Measurements from ENCODE around the gene DIP2B. TPM values are rescaled to one million over a fixed set of nuclear protein-coding genes. Genes with fewer than 3 reads are reported as not detected.

Gene DIP2B
- total RNA-seq, 2 experiments from 2014 or later, result 17.0 to 24.1 TPM

GRCh38 chr12:50536831-50537537, 32.2 kb downstream of the DIP2B start:
- ChIA-PET CTCF (ENCODE audit: unreplicated experiment) (no interaction called here), POLR2A (interaction anchor here (0.6 to 1.6 kb wide), 7 partner anchors 10 to 134 kb away, joined by 3 to 8 read pairs (median 4); no protein-coding TSS in a partner anchor)
- no peak overlapping the region for H3K4me3 ChIP-seq (ENCODE audit: low read depth, low read length, poor library complexity, severe bottlenecking)
- no peaks in the 10 kb centered on the region for H3K9me2 ChIP-seq (ENCODE audit: insufficient read depth, low read length)
- H3K9me3 ChIP-seq (ENCODE audit: low read length), result no peaks in the 10 kb centered on the region
- no TSS peak for BruUV-seq (replicated peaks)
- H3K27ac ChIP-seq (ENCODE audit: low read depth, low read length, poor library complexity, severe bottlenecking), result no peak overlapping the region
- peaks cover 11% of the 10 kb centered on the region; the same call in 1 of the 2 replicates for H3K79me2 ChIP-seq (ENCODE audit: insufficient read depth, low read depth, low read length)
- H4K20me1 ChIP-seq (ENCODE audit: insufficient read depth, low read length), result no peaks in the 10 kb centered on the region
- intact Hi-C loops (cut with micrococcal nuclease; ENCODE audit: unreplicated experiment), result no loop called here
- H3K36me3 ChIP-seq (ENCODE audit: insufficient read depth, low read length), result no peaks in the 10 kb centered on the region
- H3K4me2 ChIP-seq (ENCODE audit: low read length), result no peak overlapping the region
- no peak overlapping the region for H2AFZ ChIP-seq (ENCODE audit: low read length)
- no peak for TF ChIP-seq CTCF (conservative IDR thresholded peaks at IDR 0.05; ENCODE audit: low read length)
- TF ChIP-seq EZH2phosphoT487 (IDR thresholded peaks at IDR 0.05; ENCODE audit: borderline replicate concordance, low read depth, low read length), result no peak
- DNase-seq (ENCODE audit: low spot score), result no peak
- no peaks in the 10 kb centered on the region for H3K4me1 ChIP-seq (ENCODE audit: insufficient read depth, low read length, poor library complexity, severe bottlenecking)

DNA sequence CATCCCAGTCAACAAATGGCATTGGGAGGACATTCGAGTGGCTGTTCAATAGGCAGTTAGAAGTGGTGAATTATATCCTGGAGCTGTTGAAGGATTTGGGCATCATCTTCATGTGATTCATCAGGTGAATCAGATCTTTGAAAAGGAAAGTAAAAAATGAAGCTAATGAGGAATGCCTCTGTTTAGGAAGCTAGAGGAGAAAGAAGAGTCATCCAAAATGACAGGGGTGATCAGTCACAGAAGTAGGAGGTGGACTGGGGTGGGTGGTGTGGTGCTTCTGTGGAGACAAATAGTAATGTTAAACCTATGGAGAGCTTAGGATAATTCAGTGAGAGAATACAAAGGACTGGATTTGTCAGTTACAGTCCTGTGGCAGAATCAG, 32.7 kb downstream of the DIP2B start:
- no peak overlapping the region for H3K27ac ChIP-seq (ENCODE audit: low read depth, low read length, poor library complexity, severe bottlenecking)
- TF ChIP-seq CTCF (conservative IDR thresholded peaks at IDR 0.05; ENCODE audit: low read length), result no peak
- no peak for TF ChIP-seq EZH2phosphoT487 (IDR thresholded peaks at IDR 0.05; ENCODE audit: borderline replicate concordance, low read depth, low read length)
- no peak overlapping the region for H3K4me3 ChIP-seq (ENCODE audit: low read depth, low read length, poor library complexity, severe bottlenecking)
- ChIA-PET CTCF (ENCODE audit: unreplicated experiment) (no interaction called here), POLR2A (interaction anchor here (0.5 to 1.6 kb wide), 8 partner anchors 10 to 145 kb away, joined by 3 to 8 read pairs (median 4); no protein-coding TSS in a partner anchor)
- H3K9me3 ChIP-seq (ENCODE audit: low read length), result no peaks in the 10 kb centered on the region
- no peak overlapping the region for H2AFZ ChIP-seq (ENCODE audit: low read length)
- peaks cover 11% of the 10 kb centered on the region; the same call in 1 of the 2 replicates for H3K79me2 ChIP-seq (ENCODE audit: insufficient read depth, low read depth, low read length)
- H3K9me2 ChIP-seq (ENCODE audit: insufficient read depth, low read length), result no peaks in the 10 kb centered on the region
- intact Hi-C loops (cut with micrococcal nuclease; ENCODE audit: unreplicated experiment), result no loop called here
- no peaks in the 10 kb centered on the region for H3K36me3 ChIP-seq (ENCODE audit: insufficient read depth, low read length)
- no peak for DNase-seq (ENCODE audit: low spot score)
- BruUV-seq (replicated peaks), result no TSS peak
- H3K4me1 ChIP-seq (ENCODE audit: insufficient read depth, low read length, poor library complexity, severe bottlenecking), result no peaks in the 10 kb centered on the region
- no peak overlapping the region for H3K4me2 ChIP-seq (ENCODE audit: low read length)
- no peaks in the 10 kb centered on the region for H4K20me1 ChIP-seq (ENCODE audit: insufficient read depth, low read length)

DNA sequence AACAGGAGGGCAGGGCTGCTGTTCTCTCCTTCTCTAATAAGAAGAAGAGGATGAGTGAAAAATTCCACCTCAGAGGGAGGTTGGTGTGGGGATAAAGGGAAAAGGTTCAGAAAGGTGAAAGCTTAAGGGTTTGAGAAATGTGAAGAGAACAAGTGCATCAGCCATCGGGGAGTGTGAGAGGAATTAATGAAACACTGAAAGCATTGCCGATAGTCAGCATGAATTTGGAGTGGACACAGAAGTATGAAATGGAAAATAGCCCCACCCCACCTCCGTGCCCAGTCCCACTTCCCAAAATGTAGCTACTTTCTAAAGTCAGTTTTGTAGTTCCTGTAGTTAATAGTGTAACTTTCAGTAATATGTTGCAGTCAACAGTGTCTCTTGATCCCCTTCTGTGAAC, 33.4 kb downstream of the DIP2B start:
- Histone ChIP-seq H4K20me1 (ENCODE audit: insufficient read depth, low read length) (no peaks in the 10 kb centered on the region), H3K4me1 (ENCODE audit: insufficient read depth, low read length, poor library complexity, severe bottlenecking) (no peaks in the 10 kb centered on the region), H3K79me2 (ENCODE audit: insufficient read depth, low read depth, low read length) (peaks cover 11% of the 10 kb centered on the region; the same call in 1 of the 2 replicates), H3K9me2 (ENCODE audit: insufficient read depth, low read length) (no peaks in the 10 kb centered on the region), H3K4me3 (ENCODE audit: low read depth, low read length, poor library complexity, severe bottlenecking) (no peak overlapping the region), H3K4me2 (ENCODE audit: low read length) (no peak overlapping the region), H3K9me3 (ENCODE audit: low read length) (no peaks in the 10 kb centered on the region), H3K27ac (ENCODE audit: low read depth, low read length, poor library complexity, severe bottlenecking) (no peak overlapping the region), H3K36me3 (ENCODE audit: insufficient read depth, low read length) (no peaks in the 10 kb centered on the region), H2AFZ (ENCODE audit: low read length) (no peak overlapping the region)
- no peak for TF ChIP-seq CTCF (conservative IDR thresholded peaks at IDR 0.05; ENCODE audit: low read length)
- no peak for TF ChIP-seq EZH2phosphoT487 (IDR thresholded peaks at IDR 0.05; ENCODE audit: borderline replicate concordance, low read depth, low read length)
- no peak for DNase-seq (ENCODE audit: low spot score)
- ChIA-PET POLR2A (interaction anchor here (0.5 to 1.6 kb wide), 7 partner anchors 9 to 1438 kb away, joined by 3 to 8 read pairs (median 3); no protein-coding TSS in a partner anchor), CTCF (ENCODE audit: unreplicated experiment) (no interaction called here)
- intact Hi-C loops (cut with micrococcal nuclease; ENCODE audit: unreplicated experiment), result no loop called here
- no TSS peak for BruUV-seq (replicated peaks)
